ENCODE measurements around the gene PLXNB2.

DNA sequence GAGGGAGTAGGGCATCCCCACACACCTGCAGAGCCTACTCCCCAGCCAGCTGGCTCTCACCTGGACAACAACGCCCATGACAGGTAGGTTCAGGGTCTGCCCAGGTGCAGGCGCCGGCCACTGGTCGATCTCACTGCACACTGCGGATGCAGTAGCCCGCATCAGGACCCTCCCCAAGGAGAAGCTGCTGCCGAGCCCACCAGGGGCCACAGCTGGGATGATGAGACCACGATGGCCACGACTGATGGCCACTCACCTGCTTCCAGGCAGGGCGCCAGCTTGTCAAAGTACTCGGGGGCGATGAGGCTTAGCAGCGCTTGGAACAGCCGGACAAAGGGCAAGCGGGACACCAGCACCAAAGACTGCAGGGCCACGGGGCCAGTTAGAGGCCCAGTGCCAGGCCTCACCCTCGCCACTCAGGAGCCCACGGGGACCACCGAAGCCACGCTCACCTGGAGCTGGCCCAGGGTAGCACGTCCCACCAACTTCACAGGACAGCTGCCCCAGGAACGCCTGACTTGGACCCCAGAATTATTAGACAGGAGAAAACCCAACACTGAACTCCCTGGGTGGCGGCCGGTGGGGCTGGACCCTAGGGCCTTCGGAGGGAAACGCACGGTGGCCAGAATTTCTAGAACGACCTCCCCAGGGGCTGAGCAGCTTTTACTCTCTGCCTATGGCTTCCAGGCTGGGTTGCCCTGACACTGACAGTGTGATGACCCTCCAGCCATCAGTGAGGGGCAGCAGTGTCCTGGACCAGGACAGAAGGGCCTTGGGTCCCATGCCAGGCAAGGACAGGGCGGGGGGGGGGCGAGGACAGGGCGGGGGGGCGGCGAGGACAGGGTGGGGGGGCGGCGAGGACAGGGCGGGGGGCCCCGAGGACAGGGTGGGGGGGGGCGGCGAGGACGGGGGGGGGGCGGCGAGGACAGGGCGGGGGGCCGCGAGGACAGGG lies 8.9 kb upstream of the PLXNB2 start:
- TF ChIP-seq, protein P1, sequence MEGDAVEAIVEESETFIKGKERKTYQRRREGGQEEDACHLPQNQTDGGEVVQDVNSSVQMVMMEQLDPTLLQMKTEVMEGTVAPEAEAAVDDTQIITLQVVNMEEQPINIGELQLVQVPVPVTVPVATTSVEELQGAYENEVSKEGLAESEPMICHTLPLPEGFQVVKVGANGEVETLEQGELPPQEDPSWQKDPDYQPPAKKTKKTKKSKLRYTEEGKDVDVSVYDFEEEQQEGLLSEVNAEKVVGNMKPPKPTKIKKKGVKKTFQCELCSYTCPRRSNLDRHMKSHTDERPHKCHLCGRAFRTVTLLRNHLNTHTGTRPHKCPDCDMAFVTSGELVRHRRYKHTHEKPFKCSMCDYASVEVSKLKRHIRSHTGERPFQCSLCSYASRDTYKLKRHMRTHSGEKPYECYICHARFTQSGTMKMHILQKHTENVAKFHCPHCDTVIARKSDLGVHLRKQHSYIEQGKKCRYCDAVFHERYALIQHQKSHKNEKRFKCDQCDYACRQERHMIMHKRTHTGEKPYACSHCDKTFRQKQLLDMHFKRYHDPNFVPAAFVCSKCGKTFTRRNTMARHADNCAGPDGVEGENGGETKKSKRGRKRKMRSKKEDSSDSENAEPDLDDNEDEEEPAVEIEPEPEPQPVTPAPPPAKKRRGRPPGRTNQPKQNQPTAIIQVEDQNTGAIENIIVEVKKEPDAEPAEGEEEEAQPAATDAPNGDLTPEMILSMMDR (IDR thresholded peaks at IDR 0.05): no peak
- TF ChIP-seq POLR2A (IDR thresholded peaks at IDR 0.05): no peak

All from gastroesophageal sphincter (tissue), 3 donors.